ENCODE data around the gene WDR74. TPM values are rescaled to one million over a fixed set of nuclear protein-coding genes. Genes with fewer than 3 reads are reported as not detected.

WDR74 gene
- total and polyA plus RNA-seq, 9 of the 15 experiments (the other 6 are each of a cell fraction or from before 2014, with no cell fraction given), result 32.7 to 210 (median 114) TPM

- TF ChIP-seq, protein P1, sequence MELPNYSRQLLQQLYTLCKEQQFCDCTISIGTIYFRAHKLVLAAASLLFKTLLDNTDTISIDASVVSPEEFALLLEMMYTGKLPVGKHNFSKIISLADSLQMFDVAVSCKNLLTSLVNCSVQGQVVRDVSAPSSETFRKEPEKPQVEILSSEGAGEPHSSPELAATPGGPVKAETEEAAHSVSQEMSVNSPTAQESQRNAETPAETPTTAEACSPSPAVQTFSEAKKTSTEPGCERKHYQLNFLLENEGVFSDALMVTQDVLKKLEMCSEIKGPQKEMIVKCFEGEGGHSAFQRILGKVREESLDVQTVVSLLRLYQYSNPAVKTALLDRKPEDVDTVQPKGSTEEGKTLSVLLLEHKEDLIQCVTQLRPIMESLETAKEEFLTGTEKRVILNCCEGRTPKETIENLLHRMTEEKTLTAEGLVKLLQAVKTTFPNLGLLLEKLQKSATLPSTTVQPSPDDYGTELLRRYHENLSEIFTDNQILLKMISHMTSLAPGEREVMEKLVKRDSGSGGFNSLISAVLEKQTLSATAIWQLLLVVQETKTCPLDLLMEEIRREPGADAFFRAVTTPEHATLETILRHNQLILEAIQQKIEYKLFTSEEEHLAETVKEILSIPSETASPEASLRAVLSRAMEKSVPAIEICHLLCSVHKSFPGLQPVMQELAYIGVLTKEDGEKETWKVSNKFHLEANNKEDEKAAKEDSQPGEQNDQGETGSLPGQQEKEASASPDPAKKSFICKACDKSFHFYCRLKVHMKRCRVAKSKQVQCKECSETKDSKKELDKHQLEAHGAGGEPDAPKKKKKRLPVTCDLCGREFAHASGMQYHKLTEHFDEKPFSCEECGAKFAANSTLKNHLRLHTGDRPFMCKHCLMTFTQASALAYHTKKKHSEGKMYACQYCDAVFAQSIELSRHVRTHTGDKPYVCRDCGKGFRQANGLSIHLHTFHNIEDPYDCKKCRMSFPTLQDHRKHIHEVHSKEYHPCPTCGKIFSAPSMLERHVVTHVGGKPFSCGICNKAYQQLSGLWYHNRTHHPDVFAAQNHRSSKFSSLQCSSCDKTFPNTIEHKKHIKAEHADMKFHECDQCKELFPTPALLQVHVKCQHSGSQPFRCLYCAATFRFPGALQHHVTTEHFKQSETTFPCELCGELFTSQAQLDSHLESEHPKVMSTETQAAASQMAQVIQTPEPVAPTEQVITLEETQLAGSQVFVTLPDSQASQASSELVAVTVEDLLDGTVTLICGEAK (IDR thresholded peaks at IDR 0.05), result no peak
- TF ChIP-seq, protein P1 (CRISPR knock-in tag; IDR thresholded peaks at IDR 0.05), result 0 out of 2 replicates have a peak, but pooled peaks have one; percentile 12
- no peak for TF ChIP-seq GATA2 (CRISPR knock-in tag; IDR thresholded peaks at IDR 0.05)
- no peak for TF ChIP-seq CHD7 (IDR thresholded peaks at IDR 0.05; ENCODE audit: low read depth, low read length)
- no peak for TF ChIP-seq ETV6 (IDR thresholded peaks at IDR 0.05; ENCODE audit: borderline replicate concordance in 1 of 2, low read depth in 2 of 2, low read length in 1 of 2)
- TF ChIP-seq ETV6 (CRISPR knock-in tag; IDR thresholded peaks at IDR 0.05; ENCODE audit: borderline replicate concordance), result no peak
These were observed 42.4 kb upstream of the WDR74 start (continued) for GRCh38 chr11:62881579-62882430.

Measured in K562 (cell line).